ENCODE results near the gene ANKFY1. TPM values are rescaled to one million over a fixed set of nuclear protein-coding genes. Genes with fewer than 3 reads are reported as not detected.

The ANKFY1 gene
- total RNA-seq, 1 donor from 2014 or later = 95.7 TPM

GRCh38 chr17:4119299-4119698 is 144.5 kb downstream of the ANKFY1 start:
- no peak for DNase-seq (ENCODE audit: low read depth)

GRCh38 chr17:4118015-4118743 is 145.6 kb downstream of the ANKFY1 start:
- no peak for DNase-seq (ENCODE audit: low read depth)

GRCh38 chr17:4116516-4116915 is 147.3 kb downstream of the ANKFY1 start:
- DNase-seq (ENCODE audit: low read depth) = no peak

Other genes starting within 250 kb of the ANKFY1 start
- gene ZZEF1, start 120.9 kb downstream of the ANKFY1 start, total RNA-seq = 12.9 and 43.6 TPM in 2 replicates
- 22.6 and 45.9 TPM in 2 replicates for gene CYB5D2, start 120.8 kb downstream of the ANKFY1 start, total RNA-seq
- gene UBE2G1, start 102.7 kb upstream of the ANKFY1 start, total RNA-seq = 49.5 and 70.1 TPM in 2 replicates
- gene SPNS3, start 170.0 kb upstream of the ANKFY1 start, total RNA-seq = 0.50 and 1.0 TPM in 2 replicates
- gene SPNS2, start 234.9 kb upstream of the ANKFY1 start, total RNA-seq = 151 and 225 TPM in 2 replicates

Measured in renal cortical epithelial cell (primary cell).